Fibroblast of lung (primary cell): ENCODE results near the gene ATP5F1D.

Source experiments
- CTCF ChIP-seq, 2 donors: IDR thresholded peaks in 1 of 2; conservative IDR thresholded peaks in 1 of 2; 1 replicate in 1 of 2; 2 replicates in 1 of 2; pipeline ENCODE4 v1.5.1; 2011 to 2012; ENCODE audit warnings: low read length in 2 of 2, control low read depth in 1 of 2, inconsistent platforms in 1 of 2, low read depth in 1 of 2, mild to moderate bottlenecking in 1 of 2
- EZH2 ChIP-seq: IDR thresholded peaks from 2 replicates; pipeline ENCODE4 v1.5.1; 2012; ENCODE audit warnings: low read length, control low read depth, mild to moderate bottlenecking; ENCODE audit errors: missing control alignments

GRCh38 chr19:1253514-1254080 is 12.0 kb downstream of the ATP5F1D start:
- TF ChIP-seq CTCF (conservative IDR thresholded peaks at IDR 0.05 in 1 of 2, IDR thresholded peaks at IDR 0.05 in 1 of 2; ENCODE audit: low read depth in 1 of 2, low read length in 2 of 2) (no peak), EZH2 (no peak)
